ENCODE measurements around the gene HOXA7.

DNA sequence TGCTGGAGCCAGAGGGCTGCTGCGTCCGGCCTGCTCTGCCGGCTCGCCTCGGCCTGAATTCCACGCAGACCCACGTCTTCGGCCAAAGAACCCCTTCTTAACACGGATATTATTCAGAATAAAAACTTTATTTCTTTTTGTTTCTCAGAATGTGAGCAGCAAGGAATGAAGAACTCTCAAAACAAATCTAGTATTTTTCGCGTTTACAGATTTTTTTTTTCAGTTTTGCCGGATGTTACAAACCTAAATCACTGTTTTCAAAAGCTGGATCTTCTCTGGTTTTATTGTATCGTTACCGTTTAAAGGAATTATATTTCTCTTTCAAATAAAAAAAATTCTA lies 49.6 kb downstream of the HOXA7 start:
- TF ChIP-seq, protein P1, sequence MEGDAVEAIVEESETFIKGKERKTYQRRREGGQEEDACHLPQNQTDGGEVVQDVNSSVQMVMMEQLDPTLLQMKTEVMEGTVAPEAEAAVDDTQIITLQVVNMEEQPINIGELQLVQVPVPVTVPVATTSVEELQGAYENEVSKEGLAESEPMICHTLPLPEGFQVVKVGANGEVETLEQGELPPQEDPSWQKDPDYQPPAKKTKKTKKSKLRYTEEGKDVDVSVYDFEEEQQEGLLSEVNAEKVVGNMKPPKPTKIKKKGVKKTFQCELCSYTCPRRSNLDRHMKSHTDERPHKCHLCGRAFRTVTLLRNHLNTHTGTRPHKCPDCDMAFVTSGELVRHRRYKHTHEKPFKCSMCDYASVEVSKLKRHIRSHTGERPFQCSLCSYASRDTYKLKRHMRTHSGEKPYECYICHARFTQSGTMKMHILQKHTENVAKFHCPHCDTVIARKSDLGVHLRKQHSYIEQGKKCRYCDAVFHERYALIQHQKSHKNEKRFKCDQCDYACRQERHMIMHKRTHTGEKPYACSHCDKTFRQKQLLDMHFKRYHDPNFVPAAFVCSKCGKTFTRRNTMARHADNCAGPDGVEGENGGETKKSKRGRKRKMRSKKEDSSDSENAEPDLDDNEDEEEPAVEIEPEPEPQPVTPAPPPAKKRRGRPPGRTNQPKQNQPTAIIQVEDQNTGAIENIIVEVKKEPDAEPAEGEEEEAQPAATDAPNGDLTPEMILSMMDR (tag by site-specific recombination; IDR thresholded peaks at IDR 0.05), result no peak
- TF ChIP-seq, protein P2, sequence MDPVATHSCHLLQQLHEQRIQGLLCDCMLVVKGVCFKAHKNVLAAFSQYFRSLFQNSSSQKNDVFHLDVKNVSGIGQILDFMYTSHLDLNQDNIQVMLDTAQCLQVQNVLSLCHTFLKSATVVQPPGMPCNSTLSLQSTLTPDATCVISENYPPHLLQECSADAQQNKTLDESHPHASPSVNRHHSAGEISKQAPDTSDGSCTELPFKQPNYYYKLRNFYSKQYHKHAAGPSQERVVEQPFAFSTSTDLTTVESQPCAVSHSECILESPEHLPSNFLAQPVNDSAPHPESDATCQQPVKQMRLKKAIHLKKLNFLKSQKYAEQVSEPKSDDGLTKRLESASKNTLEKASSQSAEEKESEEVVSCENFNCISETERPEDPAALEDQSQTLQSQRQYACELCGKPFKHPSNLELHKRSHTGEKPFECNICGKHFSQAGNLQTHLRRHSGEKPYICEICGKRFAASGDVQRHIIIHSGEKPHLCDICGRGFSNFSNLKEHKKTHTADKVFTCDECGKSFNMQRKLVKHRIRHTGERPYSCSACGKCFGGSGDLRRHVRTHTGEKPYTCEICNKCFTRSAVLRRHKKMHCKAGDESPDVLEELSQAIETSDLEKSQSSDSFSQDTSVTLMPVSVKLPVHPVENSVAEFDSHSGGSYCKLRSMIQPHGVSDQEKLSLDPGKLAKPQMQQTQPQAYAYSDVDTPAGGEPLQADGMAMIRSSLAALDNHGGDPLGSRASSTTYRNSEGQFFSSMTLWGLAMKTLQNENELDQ (tag by site-specific recombination; IDR thresholded peaks at IDR 0.05; ENCODE audit: low read depth), result no peak
